Mucosa of descending colon (tissue), 3 donors: ENCODE data around the gene RNF182. TPM values are rescaled to one million over a fixed set of nuclear protein-coding genes. Genes with fewer than 3 reads are reported as not detected.
A peak's percentile ranks its signal among the peaks of the same experiment; 100 is the strongest.

Source experiments
- ATAC-seq: fragments of 200-7000 bp; cut with Tn5 transposase; one replicate; pipeline ENCODE4 v1.9.1; 2020; ENCODE audit warnings: mild to moderate bottlenecking, moderate library complexity
- DNase-seq, 3 donors: peaks; one replicate each; pipeline ENCODE4 v3.0.0-alpha.2; 2020
- H3K36me3 ChIP-seq: fragments of 200-600 bp; one replicate; pipeline ENCODE4 v1.8.0; 2021; ENCODE audit warnings: low read depth, mild to moderate bottlenecking
- H3K4me1 ChIP-seq: fragments of 200-600 bp; one replicate; pipeline ENCODE4 v1.8.0; 2021; ENCODE audit warnings: low read depth, mild to moderate bottlenecking
- H3K4me3 ChIP-seq: fragments of 200-600 bp; one replicate; pipeline ENCODE4 v1.8.0; 2021; ENCODE audit warnings: mild to moderate bottlenecking
- H3K9me3 ChIP-seq: fragments of 200-600 bp; one replicate; pipeline ENCODE4 v1.8.0; 2021; ENCODE audit warnings: mild to moderate bottlenecking
- CTCF ChIP-seq: fragments of 200-600 bp; IDR thresholded peaks from one replicate; pipeline ENCODE4 v1.8.0; 2022; ENCODE audit warnings: antibody characterized with exemption, mild to moderate bottlenecking
- intact Hi-C, 2 donors: fragments of 100-400 bp; cut with DNase I in 1 of 2; cut with micrococcal nuclease in 1 of 2; formaldehyde crosslinking; loops; one replicate each; pipeline versions ENCODE4 v1.11.0 to v1.11.1; 2022; cut with DNase I, micrococcal nuclease
- total RNA-seq, 3 donors: library from RNA; stranded (reverse); fragmentation: NEBNext Ultra II Directional in 2 of 3; extraction: Animal tissue kit (Norgen Biotek cat#: 25700) in 2 of 3; gene quantifications; one replicate each; pipeline versions ENCODE4 v1.2.1 to v1.2.4, GENCODE V29; 2021 to 2023
- donor health status: DM: no; HTN: no; CAD: no; lungs with moderate emphysema.
- donor health status: DM: no; HTN: no; CAD: no.
- donor health status: DM: no; HTN: yes; CAD: no.

RNF182 gene
- total RNA-seq, 3 donors from 2014 or later: 0.09 to 0.25 TPM; not detected in 1

- Histone ChIP-seq H3K9me3 (no peaks in the 10 kb centered on the region), H3K36me3 (no peaks in the 10 kb centered on the region), H3K4me3 (no peak overlapping the region), H3K4me1 (no peaks in the 10 kb centered on the region)
- no peak for ATAC-seq
- TF ChIP-seq CTCF: no peak
- no peak for DNase-seq
- intact Hi-C loops: loop anchor here (10.0 kb wide), 2 partner anchors 141 to 161 kb away; no protein-coding TSS in a partner anchor
Measured at GRCh38 chr6:13903364-13903763, 21.4 kb upstream of the RNF182 start.

- intact Hi-C loops: loop anchor here (10.0 kb wide), 2 partner anchors 138 to 158 kb away; no protein-coding TSS in a partner anchor
- Histone ChIP-seq H3K4me3 (no peak overlapping the region), H3K4me1 (no peaks in the 10 kb centered on the region), H3K36me3 (no peaks in the 10 kb centered on the region), H3K9me3 (no peaks in the 10 kb centered on the region)
- no peak for ATAC-seq
- TF ChIP-seq CTCF: no peak
- no peak for DNase-seq
Measured at GRCh38 chr6:13907001-13907350, 17.8 kb upstream of the RNF182 start.

GRCh38 chr6:13907614-13908215, 17.0 kb upstream of the RNF182 start:
- Histone ChIP-seq H3K9me3 (no peaks in the 10 kb centered on the region), H3K4me3 (no peak overlapping the region), H3K36me3 (no peaks in the 10 kb centered on the region), H3K4me1 (no peaks in the 10 kb centered on the region)
- ATAC-seq (no peak), DNase-seq (no peak)
- intact Hi-C loops: loop anchor here (10.0 kb wide), 2 partner anchors 137 to 157 kb away; no protein-coding TSS in a partner anchor
- no peak for TF ChIP-seq CTCF

- ATAC-seq (peak; percentile 73), DNase-seq (peak in 1 of 3 donors; percentile 29)
- Histone ChIP-seq H3K9me3 (no peaks in the 10 kb centered on the region), H3K36me3 (no peaks in the 10 kb centered on the region), H3K4me1 (no peaks in the 10 kb centered on the region), H3K4me3 (no peak overlapping the region)
- intact Hi-C loops: loop anchor here (10.0 kb wide), 2 partner anchors 136 to 156 kb away; no protein-coding TSS in a partner anchor
- peak; percentile 44 for TF ChIP-seq CTCF
Measured at GRCh38 chr6:13908955-13909381, 15.8 kb upstream of the RNF182 start.

GRCh38 chr6:13910443-13910842, 14.3 kb upstream of the RNF182 start:
- no peak for TF ChIP-seq CTCF
- DNase-seq: no peak
- ATAC-seq: no peak
- no peaks in the 10 kb centered on the region for H3K4me1 ChIP-seq
- intact Hi-C loops: no loop called here
- H3K36me3 ChIP-seq: no peaks in the 10 kb centered on the region
- H3K4me3 ChIP-seq: no peak overlapping the region
- H3K9me3 ChIP-seq: no peaks in the 10 kb centered on the region
